ENCODE data around the gene MACO1. TPM values are rescaled to one million over a fixed set of nuclear protein-coding genes. Genes with fewer than 3 reads are reported as not detected.
A peak's percentile ranks its signal among the peaks of the same experiment; 100 is the strongest.

MACO1 gene
- total and polyA plus RNA-seq, 2 donors from 2014 or later = 12.1 to 19.3 TPM

DNA sequence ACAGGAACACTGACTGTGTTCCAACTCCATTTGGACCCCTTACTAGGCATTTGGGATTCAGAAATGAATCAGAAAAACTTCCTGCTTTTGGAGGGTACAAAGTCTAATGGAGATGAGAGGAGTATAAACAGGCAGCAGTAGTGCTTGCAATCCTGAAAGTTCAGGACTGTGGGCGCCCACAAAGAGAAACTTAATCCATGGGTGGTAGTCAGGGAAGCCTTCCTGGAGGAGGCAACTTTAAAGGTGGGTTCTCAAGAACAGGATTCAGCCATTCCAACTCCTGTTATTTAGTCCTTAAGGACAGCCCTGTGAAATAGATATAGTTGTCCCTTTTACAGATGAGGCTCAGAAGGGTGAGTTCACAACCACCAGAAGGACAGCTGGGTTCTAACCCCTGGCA, 110.7 kb downstream of the MACO1 start:
- DNase-seq (no peak), FAIRE-seq (no peak)
- Histone ChIP-seq H3K4me1 (ENCODE audit: control insufficient read depth in 2 of 3, insufficient read depth in 2 of 3, low read depth in 1 of 3, low read length in 3 of 3) (peaks cover 0 to 12% (median 3%) of the 10 kb centered on the region in 3 donors), H3K27ac (ENCODE audit: low read depth in 2 of 2, low read length in 2 of 2) (no peak overlapping the region), H3K9me3 (ENCODE audit: control insufficient read depth in 2 of 3, insufficient read depth in 1 of 3, low read length in 3 of 3) (no peaks in the 10 kb centered on the region), H3K9ac (ENCODE audit: low read length in 3 of 3) (no peak overlapping the region), H3K27me3 (ENCODE audit: control insufficient read depth, insufficient read depth, low read length) (no peaks in the 10 kb centered on the region), H3K36me3 (ENCODE audit: control insufficient read depth in 2 of 3, insufficient read depth in 3 of 3, low read length in 3 of 3) (no peaks in the 10 kb centered on the region), H3K4me3 (ENCODE audit: low read length in 3 of 3) (no peak overlapping the region)
- intact Hi-C loops (cut with DNase I) = no loop called here
- TF ChIP-seq, protein P1, sequence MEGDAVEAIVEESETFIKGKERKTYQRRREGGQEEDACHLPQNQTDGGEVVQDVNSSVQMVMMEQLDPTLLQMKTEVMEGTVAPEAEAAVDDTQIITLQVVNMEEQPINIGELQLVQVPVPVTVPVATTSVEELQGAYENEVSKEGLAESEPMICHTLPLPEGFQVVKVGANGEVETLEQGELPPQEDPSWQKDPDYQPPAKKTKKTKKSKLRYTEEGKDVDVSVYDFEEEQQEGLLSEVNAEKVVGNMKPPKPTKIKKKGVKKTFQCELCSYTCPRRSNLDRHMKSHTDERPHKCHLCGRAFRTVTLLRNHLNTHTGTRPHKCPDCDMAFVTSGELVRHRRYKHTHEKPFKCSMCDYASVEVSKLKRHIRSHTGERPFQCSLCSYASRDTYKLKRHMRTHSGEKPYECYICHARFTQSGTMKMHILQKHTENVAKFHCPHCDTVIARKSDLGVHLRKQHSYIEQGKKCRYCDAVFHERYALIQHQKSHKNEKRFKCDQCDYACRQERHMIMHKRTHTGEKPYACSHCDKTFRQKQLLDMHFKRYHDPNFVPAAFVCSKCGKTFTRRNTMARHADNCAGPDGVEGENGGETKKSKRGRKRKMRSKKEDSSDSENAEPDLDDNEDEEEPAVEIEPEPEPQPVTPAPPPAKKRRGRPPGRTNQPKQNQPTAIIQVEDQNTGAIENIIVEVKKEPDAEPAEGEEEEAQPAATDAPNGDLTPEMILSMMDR (IDR thresholded peaks at IDR 0.05; ENCODE audit: borderline replicate concordance, extremely low read depth, insufficient read depth) = no peak

- DNase-seq = no peak
- intact Hi-C loops (cut with DNase I) = no loop called here
- TF ChIP-seq, protein P1 (IDR thresholded peaks at IDR 0.05; ENCODE audit: borderline replicate concordance, extremely low read depth, insufficient read depth) = no peak
- no peak overlapping the region for H3K27ac ChIP-seq (ENCODE audit: low read depth in 2 of 2, low read length in 2 of 2)
- no peaks in the 10 kb centered on the region for H3K27me3 ChIP-seq (ENCODE audit: control insufficient read depth, insufficient read depth, low read length)
- H3K9ac ChIP-seq (ENCODE audit: low read length in 3 of 3) = no peak overlapping the region
- H3K4me3 ChIP-seq (ENCODE audit: low read length in 3 of 3) = no peak overlapping the region
- H3K36me3 ChIP-seq (ENCODE audit: control insufficient read depth in 2 of 3, insufficient read depth in 3 of 3, low read length in 3 of 3) = no peaks in the 10 kb centered on the region
- no peaks in the 10 kb centered on the region for H3K9me3 ChIP-seq (ENCODE audit: control insufficient read depth in 2 of 3, insufficient read depth in 1 of 3, low read length in 3 of 3)
- peaks cover 0 to 12% (median 3%) of the 10 kb centered on the region in 3 donors for H3K4me1 ChIP-seq (ENCODE audit: control insufficient read depth in 2 of 3, insufficient read depth in 2 of 3, low read depth in 1 of 3, low read length in 3 of 3)
- no peak for FAIRE-seq
Measured at GRCh38 chr1:25541889-25542658, 111.4 kb downstream of the MACO1 start.

- Histone ChIP-seq H3K4me1 (ENCODE audit: control insufficient read depth in 2 of 3, insufficient read depth in 2 of 3, low read depth in 1 of 3, low read length in 3 of 3) (peaks cover 0 to 15% (median 3%) of the 10 kb centered on the region in 3 donors), H3K9ac (ENCODE audit: low read length in 3 of 3) (no peak overlapping the region), H3K36me3 (ENCODE audit: control insufficient read depth in 2 of 3, insufficient read depth in 3 of 3, low read length in 3 of 3) (no peaks in the 10 kb centered on the region), H3K27me3 (ENCODE audit: control insufficient read depth, insufficient read depth, low read length) (no peaks in the 10 kb centered on the region), H3K27ac (ENCODE audit: low read depth in 2 of 2, low read length in 2 of 2) (no peak overlapping the region), H3K9me3 (ENCODE audit: control insufficient read depth in 2 of 3, insufficient read depth in 1 of 3, low read length in 3 of 3) (no peaks in the 10 kb centered on the region), H3K4me3 (ENCODE audit: low read length in 3 of 3) (peak overlapping the region in 1 of 3 donors; percentile 73)
- TF ChIP-seq, protein P1 (IDR thresholded peaks at IDR 0.05; ENCODE audit: borderline replicate concordance, extremely low read depth, insufficient read depth) = no peak
- FAIRE-seq (no peak), DNase-seq (no peak)
- intact Hi-C loops (cut with DNase I) = no loop called here
Measured at GRCh38 chr1:25543005-25543424, 112.3 kb downstream of the MACO1 start.
